HG02870 (cell line): ENCODE measurements around the gene PHEX.

Source experiments
- ATAC-seq: cut with Tn5 transposase; IDR thresholded peaks from one replicate; pipeline ENCODE4 v1.9.1; 2021; ENCODE audit warnings: mild to moderate bottlenecking, moderate library complexity; ENCODE audit not compliant: unreplicated experiment

Gene PHEX

DNA sequence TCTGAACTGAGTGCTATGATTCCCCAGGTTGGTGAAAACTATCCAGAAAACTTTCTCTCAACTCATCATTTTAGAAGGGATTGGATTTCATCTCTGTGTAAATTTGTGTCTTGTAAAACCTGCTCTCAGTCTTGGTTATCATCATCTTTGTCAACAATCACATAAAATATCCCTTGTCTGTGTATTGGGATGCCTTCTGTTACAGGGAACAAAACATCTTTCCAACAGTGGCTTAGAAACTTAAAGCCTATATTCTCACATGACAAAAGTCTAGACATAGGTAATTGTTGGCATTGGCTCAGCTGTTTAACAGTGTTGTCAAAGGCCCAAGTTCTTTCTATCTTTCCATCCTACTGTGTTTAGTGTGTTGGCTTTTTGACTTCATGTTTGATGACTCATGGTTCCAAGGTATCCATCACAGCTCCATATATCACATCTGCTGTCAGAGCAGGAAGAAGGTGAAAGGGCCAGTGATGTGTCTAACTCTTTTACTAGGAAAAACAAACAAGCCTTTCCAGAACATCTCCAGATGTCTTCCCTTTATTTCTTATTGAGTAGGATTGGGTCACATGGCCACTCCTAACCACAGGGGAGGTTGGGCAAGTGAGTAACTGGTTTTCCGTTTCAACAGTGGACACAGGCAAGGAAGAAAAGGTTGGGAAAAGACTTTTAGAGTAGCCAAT lies 65.0 kb downstream of the PHEX start:
- ATAC-seq = no peak

DNA sequence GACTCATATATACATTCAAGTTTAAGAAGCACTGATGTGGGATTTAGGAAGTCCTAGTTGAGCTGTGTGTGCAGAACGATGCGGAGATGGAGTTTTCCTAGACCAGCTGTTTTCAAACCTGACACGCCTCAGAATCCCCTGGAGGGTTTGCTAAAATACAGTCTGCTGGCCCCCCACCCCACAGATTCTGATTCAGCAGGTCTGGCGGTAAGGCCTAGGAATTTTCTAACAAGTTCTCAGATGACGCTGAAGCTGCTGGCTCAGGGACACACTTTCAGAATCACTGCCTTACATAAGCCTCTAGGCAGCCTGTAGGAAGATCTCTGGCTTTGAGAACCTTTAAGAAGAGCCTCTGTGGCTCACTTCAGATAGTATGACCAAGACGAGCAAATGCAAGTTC lies 73.1 kb downstream of the PHEX start:
- ATAC-seq = no peak

DNA sequence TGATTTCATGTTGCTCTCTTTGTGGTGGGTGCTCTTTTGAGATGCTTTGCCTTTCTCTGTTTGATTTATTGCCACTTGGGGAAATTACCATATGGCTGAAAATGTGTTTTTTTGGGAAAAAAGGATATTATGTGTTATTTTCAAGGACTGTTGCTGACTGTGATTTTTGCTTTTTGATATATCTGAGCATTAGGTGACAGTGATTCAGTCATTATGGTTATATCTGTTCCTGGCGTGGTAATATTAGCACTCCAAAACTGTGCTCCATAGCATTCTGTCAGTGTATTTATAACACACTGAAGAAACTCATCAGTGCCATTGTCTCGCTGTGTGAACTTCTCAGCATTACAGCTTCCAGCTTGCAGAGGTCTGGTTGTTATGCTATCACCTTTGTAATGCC lies 73.8 kb downstream of the PHEX start:
- no peak for ATAC-seq

DNA sequence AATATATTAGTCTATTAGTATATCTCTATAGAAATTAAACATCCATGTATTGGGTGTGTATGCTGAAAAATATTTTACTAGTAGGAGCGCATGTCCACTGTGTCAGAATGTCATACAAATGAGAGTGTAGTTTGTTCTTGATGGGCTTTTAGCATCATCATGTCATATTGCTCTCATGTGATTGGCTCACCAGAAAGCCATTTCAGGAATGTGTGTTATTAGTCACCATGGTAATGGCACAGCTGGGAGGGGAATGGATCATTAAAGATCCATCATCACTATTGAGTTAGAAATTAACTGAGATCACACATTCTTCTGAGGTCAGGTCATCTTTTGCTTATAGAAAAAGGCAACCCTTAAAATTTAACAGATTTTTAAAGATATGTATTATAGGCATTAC lies 77.3 kb downstream of the PHEX start:
- no peak for ATAC-seq

DNA sequence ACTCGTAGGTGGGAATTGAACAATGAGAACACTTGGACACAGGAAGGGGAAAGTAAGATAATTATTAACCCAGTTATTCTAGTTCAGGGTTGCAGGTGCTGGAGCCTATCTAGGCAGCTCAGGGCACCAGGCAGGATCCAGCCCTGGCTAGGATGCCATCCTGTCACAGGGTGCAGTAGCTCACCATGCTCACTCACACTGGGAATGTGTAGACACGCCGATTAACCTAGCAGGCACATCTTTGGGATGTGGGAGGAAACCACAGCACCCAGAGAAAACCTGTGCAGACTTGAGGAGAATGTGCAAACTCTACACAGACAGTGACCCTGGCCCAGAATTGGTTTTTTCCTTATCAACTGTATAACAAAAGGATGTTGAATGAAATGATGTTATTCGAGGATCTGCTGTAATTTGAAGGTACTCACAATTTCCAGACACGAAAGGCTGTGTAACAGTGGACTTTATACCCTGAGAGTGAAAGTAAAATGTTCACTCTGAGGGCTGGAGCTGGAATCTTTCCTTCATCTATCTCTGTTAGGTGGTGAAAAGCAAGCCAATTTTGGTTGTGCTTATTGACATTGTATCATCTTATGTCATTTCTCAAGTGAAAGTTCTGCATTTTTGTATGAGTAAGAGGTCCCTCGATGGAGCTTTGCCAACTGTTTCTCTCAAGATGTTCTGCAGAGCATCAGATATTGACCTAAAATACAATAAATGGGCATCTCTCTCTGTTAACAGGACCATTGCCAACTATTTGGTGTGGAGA lies 78.8 kb downstream of the PHEX start:
- no peak for ATAC-seq

DNA sequence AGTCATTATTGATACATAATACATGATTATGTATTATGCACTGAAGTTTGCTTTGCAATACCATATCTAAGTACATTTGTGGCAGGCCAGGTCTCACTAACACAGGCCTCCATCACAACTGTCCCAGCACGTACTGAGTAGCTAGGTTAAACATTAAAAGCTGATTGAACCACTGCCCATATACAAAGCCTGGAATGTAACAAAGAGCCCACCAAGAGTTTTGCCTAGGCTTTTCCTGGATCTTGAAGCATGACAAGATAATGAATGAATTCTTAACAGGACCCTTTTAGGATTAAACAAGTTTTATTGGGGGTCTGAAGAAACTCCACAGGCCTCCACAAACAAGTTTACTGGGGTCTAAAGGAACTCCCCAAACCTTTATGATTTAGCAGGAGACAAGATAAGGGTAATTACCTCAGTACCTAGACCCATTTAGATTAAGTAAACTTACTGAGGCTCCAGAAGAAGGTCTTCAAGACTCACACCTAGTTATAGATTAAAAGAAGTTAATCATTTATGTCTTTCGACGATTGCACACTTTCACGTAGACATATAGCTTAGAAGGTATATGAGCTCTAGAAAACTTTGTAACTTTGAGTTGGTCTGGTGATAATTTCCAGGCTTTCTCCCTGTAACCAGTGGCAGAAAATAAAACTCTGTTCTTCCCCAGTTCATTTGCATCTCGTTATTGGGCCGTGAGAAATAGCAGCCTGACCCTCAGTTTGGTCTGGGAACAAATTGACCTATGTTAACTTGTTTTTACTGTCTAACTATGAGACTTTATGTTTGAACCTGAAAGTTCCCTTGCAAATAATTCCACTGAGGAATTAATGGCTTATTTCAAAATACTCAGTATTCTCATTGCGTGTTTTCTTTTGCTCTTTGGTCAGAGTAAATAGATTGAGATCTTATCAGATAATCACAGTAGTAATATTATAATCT lies 84.8 kb downstream of the PHEX start:
- ATAC-seq = no peak

DNA sequence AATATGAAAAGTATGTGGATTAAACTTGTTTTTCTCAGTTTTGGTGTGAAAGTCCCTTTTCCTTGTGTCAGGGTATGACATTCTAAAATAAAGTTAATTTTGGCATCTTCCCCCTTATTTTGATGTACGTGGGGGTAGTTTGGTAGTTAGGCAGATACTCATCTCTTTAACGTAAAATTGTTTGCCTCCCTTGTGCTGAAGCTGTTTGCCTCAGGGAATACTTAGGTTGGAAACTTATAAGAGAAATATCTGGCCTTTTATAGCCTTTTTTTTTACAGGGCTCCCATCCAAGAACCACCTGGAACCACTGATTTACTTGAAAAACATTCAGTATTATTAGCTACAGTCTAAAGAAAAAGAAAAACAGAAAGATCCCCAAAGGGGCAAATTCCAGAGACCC lies 85.5 kb downstream of the PHEX start:
- no peak for ATAC-seq

DNA sequence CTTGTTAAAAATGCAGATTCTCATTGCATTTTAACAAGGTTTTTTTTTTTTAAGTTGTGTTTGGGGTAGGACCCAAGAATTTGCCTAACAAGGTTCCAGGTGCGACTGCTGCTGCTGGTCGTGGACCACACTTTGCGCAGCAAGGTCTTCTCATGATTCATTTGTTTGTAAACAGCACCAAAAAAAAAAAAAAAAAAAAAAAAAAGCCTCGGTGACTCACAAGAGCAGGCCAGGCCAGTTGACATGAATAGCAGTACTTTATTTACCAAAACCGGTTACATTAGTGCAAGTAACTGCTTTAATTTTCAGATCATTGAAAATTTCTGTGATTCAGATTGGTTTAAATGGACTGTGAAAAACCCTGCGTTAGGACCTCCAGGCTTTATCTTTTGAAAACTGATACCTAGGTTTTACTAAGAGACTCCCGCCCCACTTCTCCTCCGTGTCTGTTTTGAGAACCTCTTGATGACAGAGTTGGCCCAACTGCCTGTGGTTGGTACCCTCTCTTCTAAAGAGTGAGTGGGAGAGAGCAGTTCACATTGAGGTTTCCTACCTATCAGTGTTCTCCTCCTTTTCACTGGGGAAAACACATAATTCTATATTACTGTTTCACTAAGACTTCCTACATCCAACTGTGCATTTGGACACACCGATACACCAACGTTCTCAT lies 86.2 kb downstream of the PHEX start:
- ATAC-seq = no peak

DNA sequence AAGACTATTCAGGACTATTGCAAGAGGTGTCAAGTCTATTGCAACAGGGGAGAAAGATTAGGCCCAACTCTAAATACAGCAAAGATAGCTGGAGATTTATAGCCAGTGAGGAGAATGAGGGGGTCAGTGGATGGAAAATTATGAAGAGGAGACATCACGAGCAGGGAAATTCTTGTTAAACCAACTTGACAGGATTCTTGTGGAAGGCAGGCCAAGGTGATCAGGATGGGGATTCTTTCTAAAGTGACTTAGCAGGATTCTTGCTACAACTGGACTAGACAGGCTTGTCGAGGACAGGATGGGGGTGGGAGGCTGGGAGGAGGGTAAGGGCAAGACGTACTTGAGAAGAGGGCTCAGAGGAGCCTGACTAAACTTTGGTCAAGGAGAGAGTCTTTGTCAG lies 89.0 kb downstream of the PHEX start:
- no peak for ATAC-seq

DNA sequence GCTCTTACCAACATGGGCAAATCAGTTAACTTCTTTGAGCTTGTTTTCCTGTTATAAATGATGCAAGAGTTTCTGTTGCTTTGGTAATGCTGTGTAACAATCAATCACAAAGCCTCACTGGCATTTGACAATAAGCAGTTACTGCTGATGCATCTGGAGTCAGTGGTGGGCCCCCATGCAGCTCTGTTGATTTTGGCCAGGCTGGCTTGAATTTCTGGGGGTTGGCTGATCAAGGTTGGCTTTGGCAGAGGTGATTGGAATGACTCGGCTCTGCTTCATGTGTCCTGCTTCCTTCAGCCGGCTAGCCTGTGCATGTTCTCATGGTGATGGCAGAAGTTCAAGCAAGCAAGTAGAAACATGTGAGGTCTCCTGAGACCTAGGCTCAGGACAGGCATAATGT lies 90.4 kb downstream of the PHEX start:
- ATAC-seq = no peak

DNA sequence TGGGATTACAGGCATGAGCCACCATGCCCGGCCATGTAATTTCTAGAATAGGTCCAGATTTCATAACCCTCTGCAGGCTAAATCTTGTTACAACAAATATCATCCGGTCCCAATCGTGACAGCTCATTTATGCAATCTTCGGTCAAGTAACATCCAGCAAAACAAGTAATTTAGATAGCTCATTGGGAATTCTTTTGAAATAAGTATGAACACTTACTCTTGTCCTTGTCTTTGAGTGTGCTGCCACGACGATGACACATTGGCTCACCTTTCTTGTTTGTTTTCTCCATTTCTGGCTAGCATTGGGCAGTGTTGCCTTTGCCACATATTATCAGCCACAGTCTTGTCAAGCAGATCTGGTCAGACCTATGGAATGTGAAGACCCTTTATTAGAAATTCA lies 92.0 kb downstream of the PHEX start:
- ATAC-seq = no peak

DNA sequence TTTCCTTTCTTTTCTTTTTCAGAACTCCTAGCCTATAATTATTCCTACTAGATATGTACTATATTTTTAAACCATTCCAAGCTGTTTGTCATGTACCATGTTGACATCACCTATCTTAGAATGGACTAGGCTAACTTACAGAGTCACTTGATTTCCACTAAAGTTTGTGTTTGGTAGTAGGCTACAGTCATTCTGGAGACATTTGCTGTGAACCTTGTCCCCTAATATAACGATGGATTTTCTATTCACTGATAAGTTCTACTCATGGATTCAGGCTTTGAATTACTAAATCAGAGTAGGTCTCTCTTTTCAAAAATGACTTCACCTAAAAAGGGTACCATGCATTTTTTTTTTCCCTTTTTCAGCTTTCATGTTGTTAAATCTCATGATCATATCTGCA lies 93.4 kb downstream of the PHEX start:
- ATAC-seq = no peak

DNA sequence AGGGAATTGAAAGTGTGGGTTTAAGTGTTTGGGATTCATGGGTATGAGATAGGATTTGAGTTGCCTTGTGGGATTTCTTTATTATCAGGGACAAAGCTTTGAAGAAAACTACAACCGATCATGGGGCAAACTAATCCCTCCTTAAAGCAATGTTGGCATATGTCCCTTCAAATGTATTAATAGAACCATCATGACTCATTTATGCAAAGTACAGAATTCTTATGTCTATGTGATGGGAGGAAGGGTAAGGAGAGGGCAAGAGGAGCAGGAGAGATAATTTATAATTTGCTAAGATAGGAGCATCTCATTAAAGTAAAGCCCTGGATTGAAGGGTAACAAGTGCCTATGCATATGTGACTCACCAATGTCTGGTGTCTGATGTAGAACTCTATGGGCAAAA lies 94.2 kb downstream of the PHEX start:
- no peak for ATAC-seq

DNA sequence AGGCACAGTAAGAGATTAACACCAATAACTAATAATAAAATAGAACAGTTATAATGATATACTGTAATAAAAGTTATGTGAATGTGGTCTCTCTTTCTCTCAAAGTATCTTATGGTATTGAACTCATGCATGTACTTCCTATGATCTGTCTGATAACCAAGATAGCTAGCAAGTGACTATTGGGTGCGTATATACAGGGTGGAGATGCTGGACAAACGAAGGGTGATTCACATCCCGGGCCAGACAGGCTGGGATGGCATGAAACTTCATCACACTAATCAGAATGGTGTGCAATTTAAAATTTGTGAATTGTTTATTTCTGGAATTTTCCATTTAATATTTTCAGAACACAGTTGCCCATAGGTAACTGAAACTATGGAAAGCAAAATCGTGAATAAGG lies 96.8 kb downstream of the PHEX start:
- no peak for ATAC-seq

DNA sequence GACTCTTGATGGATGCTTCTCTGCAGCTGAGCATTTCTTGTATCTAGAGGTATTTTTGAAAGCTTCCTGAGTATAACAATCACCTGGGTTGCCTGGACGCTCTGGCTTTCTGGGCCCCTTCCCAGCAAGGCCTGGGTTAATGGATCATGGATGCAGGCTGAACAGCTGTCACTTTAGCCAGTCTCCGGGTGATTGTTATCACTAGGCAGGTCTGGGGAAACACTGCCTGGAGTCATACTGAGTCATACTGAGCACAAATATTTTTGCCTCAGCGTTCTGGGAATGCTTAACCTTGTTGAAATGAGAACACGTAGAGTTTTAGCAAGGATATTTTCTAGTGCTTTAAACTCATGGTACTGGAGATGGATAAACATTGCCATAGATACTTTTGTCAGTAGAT lies 102.6 kb downstream of the PHEX start:
- ATAC-seq = no peak

DNA sequence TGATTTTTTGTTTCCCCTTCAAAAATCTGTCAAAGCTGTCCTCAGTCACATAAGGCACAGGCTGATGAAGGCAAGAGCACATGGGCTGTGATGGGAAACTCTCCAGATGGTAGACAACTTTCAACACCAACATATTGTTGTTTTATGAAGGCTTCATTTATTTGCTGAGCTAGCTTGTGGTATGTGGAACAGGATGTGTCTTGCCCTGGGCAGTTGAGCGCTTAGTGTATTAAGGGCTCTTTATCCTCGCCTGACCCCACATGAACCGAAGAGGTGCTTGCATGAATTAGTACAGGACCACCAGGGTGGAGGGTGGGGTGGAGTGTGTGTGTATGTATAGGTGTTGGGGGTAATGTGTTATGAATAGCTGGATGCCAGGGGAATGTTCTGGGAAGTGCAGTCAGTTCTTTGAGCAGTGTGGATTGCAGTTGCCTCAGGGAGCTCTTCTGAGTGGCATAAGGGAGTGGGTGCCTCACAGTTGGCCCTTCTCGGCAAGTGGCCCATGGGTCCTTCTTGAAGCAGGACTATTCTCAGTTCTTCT lies 103.1 kb downstream of the PHEX start:
- ATAC-seq = no peak

DNA sequence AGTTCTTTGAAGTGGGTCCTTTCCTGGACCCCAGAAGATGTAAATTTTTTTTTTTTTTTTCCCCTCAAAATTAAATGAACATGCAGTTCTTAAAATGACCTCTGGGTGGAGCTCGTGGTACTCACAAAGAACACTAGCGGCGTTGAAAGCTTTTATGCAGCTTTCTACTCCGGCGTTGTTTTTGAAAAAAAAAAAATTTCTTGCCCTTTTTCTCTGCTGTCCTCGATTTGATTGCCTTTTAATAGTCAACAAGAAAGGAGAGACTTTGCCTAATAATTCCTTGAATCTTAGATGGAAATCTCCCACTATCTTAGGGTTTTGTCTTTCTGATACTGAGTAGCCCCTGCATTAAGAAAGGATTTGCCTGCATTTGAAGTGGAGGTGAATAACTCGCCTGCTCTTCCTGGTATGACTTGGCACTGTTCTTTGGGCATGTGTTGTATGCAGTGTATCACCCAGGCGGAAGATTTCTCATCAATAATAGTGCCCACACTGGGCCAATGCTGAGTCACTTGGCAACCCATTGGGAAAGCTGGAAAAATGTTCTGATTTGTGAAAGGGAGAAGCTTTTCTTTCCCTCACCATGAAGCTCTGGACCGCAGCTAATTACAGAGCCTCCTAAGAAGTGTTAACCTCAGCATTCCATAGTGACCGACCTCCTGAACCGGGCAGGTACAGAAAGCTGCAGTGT lies 104.0 kb downstream of the PHEX start:
- no peak for ATAC-seq

DNA sequence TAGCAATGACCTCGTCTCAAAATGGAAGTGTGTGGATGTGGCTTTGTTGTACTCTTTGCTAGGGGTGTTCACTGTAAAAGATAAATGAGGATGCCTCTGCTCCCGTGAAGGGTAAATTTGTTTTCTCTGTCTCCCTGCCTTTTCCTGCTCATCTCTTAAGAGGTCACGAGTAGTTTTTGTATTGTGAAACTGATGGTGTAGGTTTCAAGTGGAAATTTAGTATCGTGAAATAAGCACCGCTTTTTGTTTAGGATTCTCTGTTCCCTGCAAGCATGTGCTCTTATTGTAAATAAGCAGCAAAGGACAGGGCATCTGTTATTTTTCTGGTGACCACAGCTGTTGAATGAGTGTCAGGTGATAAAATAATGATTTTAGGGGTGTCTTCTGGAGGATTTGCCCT lies 104.6 kb downstream of the PHEX start:
- ATAC-seq = no peak

DNA sequence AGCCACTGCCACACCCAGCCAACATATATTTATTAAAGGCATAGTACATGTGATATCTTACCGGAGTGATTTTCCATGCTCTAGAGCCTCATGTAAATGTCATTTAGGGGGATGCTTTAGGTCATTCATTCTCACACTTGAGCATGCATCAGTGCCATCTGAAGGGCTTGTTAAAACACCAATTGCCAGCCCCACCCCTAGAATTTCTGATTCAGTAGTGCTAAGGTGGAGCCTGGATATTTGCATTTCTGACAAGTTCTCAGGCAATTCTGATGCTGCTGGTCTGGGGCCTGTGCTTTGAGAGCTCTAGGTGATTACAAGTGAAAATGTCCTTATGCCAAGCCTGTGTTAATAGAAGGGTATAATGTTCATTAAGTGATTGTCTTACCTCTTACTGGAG lies 107.7 kb downstream of the PHEX start:
- ATAC-seq = no peak

DNA sequence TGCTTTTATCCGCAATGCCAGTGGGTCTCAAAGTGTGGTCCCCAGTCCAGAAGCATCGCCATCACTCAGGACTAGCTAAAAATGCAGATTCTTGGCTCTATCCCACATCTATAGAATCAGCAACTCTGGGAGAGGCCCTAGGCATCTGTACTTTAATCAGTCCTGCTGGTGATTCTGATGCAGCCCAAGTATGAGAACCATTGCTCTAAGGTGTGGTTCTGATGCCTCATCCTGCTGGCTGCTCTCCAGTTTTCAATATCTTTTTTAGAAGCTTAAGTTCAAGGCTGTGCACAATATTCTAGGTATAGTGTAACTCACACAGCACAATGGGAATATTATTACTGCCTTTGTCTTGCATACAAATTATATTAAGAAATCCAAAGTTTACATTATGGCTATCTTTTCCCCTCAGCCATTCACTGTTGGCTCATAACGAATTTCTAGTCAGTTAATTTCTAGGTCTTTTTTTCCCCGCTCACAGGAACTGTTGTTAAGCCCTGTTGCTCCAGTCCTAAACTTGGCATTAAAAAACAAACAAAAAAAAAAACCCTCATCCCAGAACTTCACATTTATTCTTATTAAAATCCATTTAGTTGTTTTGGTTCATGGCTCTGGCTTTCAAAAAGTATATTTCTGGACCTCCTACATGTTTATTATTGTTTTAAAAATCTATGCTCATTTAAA lies 109.1 kb downstream of the PHEX start:
- ATAC-seq = no peak
